T-helper 1 cell treated with Interleukin-12 subunit alpha and Interleukin-12 subunit beta and Interleukin-4 antibody, amounts not matched to agents 30 μg/mL and 1 μg/mL, for 36 hours (primary cell): Measurements from ENCODE around the gene TMEM131L.
"Not testable (repeated sequence)": the region's sequence is repeated elsewhere in the genome, so short reads cannot be mapped to it uniquely, and the experiment has no call there.

Experiments used
- H3K27ac Mint-ChIP-seq: one replicate; pipeline ENCODE4 v1.8.0; 2021; ENCODE audit warnings: mild to moderate bottlenecking, mixed read lengths
- H3K27me3 Mint-ChIP-seq: one replicate; pipeline ENCODE4 v1.8.0; 2021; ENCODE audit warnings: low read depth, mixed read lengths
- H3K36me3 Mint-ChIP-seq: one replicate; pipeline ENCODE4 v1.8.0; 2021; ENCODE audit warnings: low read depth, mixed read lengths
- H3K4me1 Mint-ChIP-seq: one replicate; pipeline ENCODE4 v1.8.0; 2021; ENCODE audit warnings: low read depth, mixed read lengths
- H3K4me3 Mint-ChIP-seq: one replicate; pipeline ENCODE4 v1.8.0; 2021; ENCODE audit warnings: mild to moderate bottlenecking, moderate library complexity, mixed read lengths
- H3K9me3 Mint-ChIP-seq: one replicate; pipeline ENCODE4 v1.8.0; 2021; ENCODE audit warnings: mixed read lengths

TMEM131L gene

GRCh38 chr4:153464068-153464467 is 2.1 kb upstream of the TMEM131L start:
- Mint-ChIP-seq H3K36me3 (peaks cover 3% of the 10 kb centered on the region), H3K27me3 (no peaks in the 10 kb centered on the region)

GRCh38 chr4:153465140-153465539 is 1.0 kb upstream of the TMEM131L start:
- no peaks in the 10 kb centered on the region for H3K9me3 Mint-ChIP-seq

More at GRCh38 chr4:153464068-153464467, 2.1 kb upstream of the TMEM131L start:
- no peak overlapping the region for H3K27ac Mint-ChIP-seq
- H3K4me3 Mint-ChIP-seq, result no peak overlapping the region
- peaks cover 25% of the 10 kb centered on the region for H3K4me1 Mint-ChIP-seq
- no peaks in the 10 kb centered on the region for H3K9me3 Mint-ChIP-seq

GRCh38 chr4:153465615-153466080 is 512 bp upstream of the TMEM131L start:
- peaks cover 11% of the 10 kb centered on the region for H3K36me3 Mint-ChIP-seq
- H3K27ac Mint-ChIP-seq, result peak overlapping the region; percentile 64
- peaks cover 39% of the 10 kb centered on the region for H3K4me1 Mint-ChIP-seq
- H3K4me3 Mint-ChIP-seq, result peak overlapping the region; percentile 77
- no peaks in the 10 kb centered on the region for H3K27me3 Mint-ChIP-seq
- H3K9me3 Mint-ChIP-seq, result no peaks in the 10 kb centered on the region

More at GRCh38 chr4:153465140-153465539, 1.0 kb upstream of the TMEM131L start:
- peak overlapping the region; percentile 64 for H3K27ac Mint-ChIP-seq
- H3K36me3 Mint-ChIP-seq, result peaks cover 10% of the 10 kb centered on the region
- H3K4me3 Mint-ChIP-seq, result peak overlapping the region; percentile 77
- H3K4me1 Mint-ChIP-seq, result peaks cover 34% of the 10 kb centered on the region
- H3K27me3 Mint-ChIP-seq, result no peaks in the 10 kb centered on the region

- peak overlapping the region; percentile 92 for H3K4me3 Mint-ChIP-seq
- peak overlapping the region; percentile 93 for H3K27ac Mint-ChIP-seq
- H3K4me1 Mint-ChIP-seq, result peaks cover 55% of the 10 kb centered on the region
- no peaks in the 10 kb centered on the region for H3K9me3 Mint-ChIP-seq
- H3K27me3 Mint-ChIP-seq, result no peaks in the 10 kb centered on the region
- peaks cover 15% of the 10 kb centered on the region for H3K36me3 Mint-ChIP-seq
Observed at GRCh38 chr4:153466949-153467896, 1.1 kb downstream of the TMEM131L start.

- Mint-ChIP-seq H3K9me3 (no peaks in the 10 kb centered on the region), H3K4me1 (peaks cover 61% of the 10 kb centered on the region), H3K27ac (peak overlapping the region; percentile 93), H3K36me3 (peaks cover 21% of the 10 kb centered on the region), H3K27me3 (no peaks in the 10 kb centered on the region), H3K4me3 (peak overlapping the region; percentile 92)
Observed at GRCh38 chr4:153467897-153468262, 1.7 kb downstream of the TMEM131L start.

DNA sequence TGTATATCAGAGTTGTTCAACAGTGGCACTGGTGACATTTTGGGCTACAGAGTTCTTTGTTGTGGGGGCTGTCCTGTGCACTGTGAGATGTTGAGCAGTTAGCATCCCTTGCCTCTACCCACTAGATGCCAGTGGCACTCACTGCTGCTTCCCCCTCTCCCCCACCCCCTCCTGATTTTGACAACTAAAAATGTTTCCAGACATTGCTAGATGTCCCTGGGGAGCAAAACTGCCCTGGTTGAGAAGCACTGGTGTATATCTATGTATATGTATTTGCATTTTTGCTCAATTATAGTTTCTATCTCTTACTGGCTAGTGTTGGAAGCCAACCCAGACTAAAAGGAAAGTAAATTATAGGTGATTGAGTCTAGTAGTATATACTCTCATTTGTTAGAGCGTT is 2.4 kb downstream of the TMEM131L start:
- Mint-ChIP-seq H3K4me3 (peak overlapping the region; percentile 92), H3K9me3 (no peaks in the 10 kb centered on the region), H3K27ac (peak overlapping the region; percentile 93), H3K27me3 (no peaks in the 10 kb centered on the region), H3K4me1 (peaks cover 66% of the 10 kb centered on the region), H3K36me3 (peaks cover 25% of the 10 kb centered on the region)

DNA sequence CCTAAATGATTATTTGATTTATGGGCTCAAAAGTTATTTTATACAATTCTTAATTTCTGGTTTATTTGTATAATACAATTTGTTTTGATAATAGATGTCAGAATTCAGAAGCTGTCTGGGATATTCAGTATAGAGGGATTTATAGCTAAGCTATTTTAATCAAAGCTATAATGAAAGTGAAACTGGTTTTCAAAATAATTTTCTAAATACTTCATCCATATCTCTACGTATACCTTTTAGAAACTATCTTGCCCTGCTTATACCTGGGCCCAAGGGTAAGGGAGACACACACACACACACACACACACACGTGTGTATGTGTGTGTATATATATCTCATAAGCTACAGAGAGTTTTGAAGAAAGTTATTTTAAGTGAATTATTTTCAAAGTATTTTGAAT is 2.9 kb downstream of the TMEM131L start:
- Mint-ChIP-seq H3K4me1 (peaks cover 68% of the 10 kb centered on the region), H3K27me3 (no peaks in the 10 kb centered on the region), H3K27ac (peak overlapping the region; percentile 93), H3K9me3 (no peaks in the 10 kb centered on the region), H3K4me3 (peak overlapping the region; percentile 92), H3K36me3 (peaks cover 27% of the 10 kb centered on the region)

- H3K4me3 Mint-ChIP-seq, result peak overlapping the region; percentile 92
- H3K27me3 Mint-ChIP-seq, H3K9me3 Mint-ChIP-seq: not testable (repeated sequence)
- peaks cover 38% of the 10 kb centered on the region for H3K36me3 Mint-ChIP-seq
- H3K4me1 Mint-ChIP-seq, result peaks cover 66% of the 10 kb centered on the region
- H3K27ac Mint-ChIP-seq, result peak overlapping the region; percentile 93
Observed at GRCh38 chr4:153471071-153471697, 5.0 kb downstream of the TMEM131L start.

DNA sequence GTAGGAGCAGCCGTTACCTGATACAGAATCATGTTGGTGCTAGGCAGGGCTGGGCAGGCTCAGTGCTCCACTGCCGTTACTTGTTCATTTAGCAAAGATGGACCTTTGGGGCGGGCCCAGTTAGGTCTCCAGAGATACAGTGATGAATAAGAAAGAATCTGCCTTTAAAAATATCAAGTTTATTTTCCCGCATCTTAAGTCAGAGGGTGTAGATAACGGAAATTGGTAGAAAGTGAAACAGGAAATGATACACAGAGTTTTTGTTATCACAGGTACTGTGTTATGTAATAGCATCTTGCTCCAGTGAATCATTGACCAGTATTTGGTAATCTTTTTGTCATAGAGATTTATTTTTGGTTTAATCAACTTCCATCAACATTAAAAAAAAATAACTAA is 5.5 kb downstream of the TMEM131L start:
- Mint-ChIP-seq H3K4me1 (peaks cover 67% of the 10 kb centered on the region), H3K27ac (peak overlapping the region; percentile 93), H3K36me3 (peaks cover 38% of the 10 kb centered on the region), H3K4me3 (peak overlapping the region; percentile 92), H3K27me3 (no peaks in the 10 kb centered on the region), H3K9me3 (no peaks in the 10 kb centered on the region)

GRCh38 chr4:153472122-153473037 is 6.2 kb downstream of the TMEM131L start:
- Mint-ChIP-seq H3K4me1 (peaks cover 73% of the 10 kb centered on the region), H3K4me3 (peak overlapping the region; percentile 92), H3K27ac (peak overlapping the region; percentile 93), H3K9me3 (no peaks in the 10 kb centered on the region), H3K36me3 (peaks cover 44% of the 10 kb centered on the region), H3K27me3 (no peaks in the 10 kb centered on the region)

- Mint-ChIP-seq H3K9me3 (no peaks in the 10 kb centered on the region), H3K27ac (no peak overlapping the region), H3K36me3 (peaks cover 45% of the 10 kb centered on the region), H3K4me3 (no peak overlapping the region), H3K27me3 (no peaks in the 10 kb centered on the region), H3K4me1 (peaks cover 61% of the 10 kb centered on the region)
Observed at GRCh38 chr4:153474251-153474650, 8.1 kb downstream of the TMEM131L start.

- no peak overlapping the region for H3K27ac Mint-ChIP-seq
- H3K4me1 Mint-ChIP-seq, result peaks cover 46% of the 10 kb centered on the region
- no peaks in the 10 kb centered on the region for H3K9me3 Mint-ChIP-seq
- peaks cover 46% of the 10 kb centered on the region for H3K36me3 Mint-ChIP-seq
- no peaks in the 10 kb centered on the region for H3K27me3 Mint-ChIP-seq
- no peak overlapping the region for H3K4me3 Mint-ChIP-seq
Observed at GRCh38 chr4:153476829-153477574, 10.8 kb downstream of the TMEM131L start.

DNA sequence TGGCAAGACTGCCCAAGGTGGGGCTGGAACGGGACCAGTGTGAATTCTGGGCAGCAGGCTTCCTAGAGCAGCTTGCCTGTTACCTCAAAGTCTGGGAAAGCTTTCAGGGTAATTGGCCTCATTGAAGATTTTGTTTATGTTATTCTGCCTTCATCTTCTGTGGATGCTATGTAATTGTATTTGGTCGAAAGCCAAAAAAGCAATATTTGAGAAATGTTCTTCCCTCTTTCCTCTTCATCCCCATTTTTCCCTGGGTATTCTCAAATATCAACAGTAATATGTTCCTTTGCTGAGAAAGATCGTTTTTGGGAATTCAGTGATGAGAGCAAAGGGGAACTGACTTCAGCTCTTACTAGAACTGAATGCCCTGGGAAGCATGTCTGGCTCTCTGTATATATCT is 12.9 kb downstream of the TMEM131L start:
- H3K36me3 Mint-ChIP-seq, result peaks cover 35% of the 10 kb centered on the region
- no peak overlapping the region for H3K27ac Mint-ChIP-seq
- H3K4me3 Mint-ChIP-seq, result no peak overlapping the region
- H3K9me3 Mint-ChIP-seq, result no peaks in the 10 kb centered on the region
- H3K27me3 Mint-ChIP-seq, result no peaks in the 10 kb centered on the region
- H3K4me1 Mint-ChIP-seq, result peaks cover 40% of the 10 kb centered on the region
